Fibroblast of lung (primary cell): ENCODE measurements around the gene ETV2. TPM values are rescaled to one million over a fixed set of nuclear protein-coding genes. Genes with fewer than 3 reads are reported as not detected.

Source experiments
- DNase-seq, 2 donors: peaks; one replicate each; pipeline versions ENCODE4 v3.0.0 to v3.0.0-alpha.2; 2010; ENCODE audit warnings: low read depth in 2 of 2
- H2AFZ ChIP-seq: 2 replicates; pipeline ENCODE4 v1.5.1; 2012; ENCODE audit warnings: low read length, control low read depth, inconsistent platforms
- H3K27ac ChIP-seq: 2 replicates; pipeline ENCODE4 v1.5.1; 2011; ENCODE audit warnings: low read length, control low read depth; ENCODE audit not compliant: insufficient read depth
- H3K27me3 ChIP-seq: 2 replicates; pipeline ENCODE4 v1.5.1; 2011; ENCODE audit warnings: mild to moderate bottlenecking, low read length; ENCODE audit not compliant: control insufficient read depth, insufficient read depth
- H3K36me3 ChIP-seq: 2 replicates; pipeline ENCODE4 v1.5.1; 2011; ENCODE audit warnings: low read length; ENCODE audit not compliant: control insufficient read depth, insufficient read depth
- H3K4me1 ChIP-seq: 2 replicates; pipeline ENCODE4 v1.5.1; 2011; ENCODE audit warnings: low read length; ENCODE audit not compliant: control insufficient read depth, insufficient read depth; ENCODE audit errors: extremely low read depth
- H3K4me2 ChIP-seq: 2 replicates; pipeline ENCODE4 v1.5.1; 2011; ENCODE audit warnings: low read length, control low read depth; ENCODE audit not compliant: insufficient read depth; ENCODE audit errors: extremely low read depth
- H3K4me3 ChIP-seq, 4 experiments: fragments of 200-600 bp in 1 of 4; sonication (generic) in 1 of 4; replicated peaks in 1 of 4; 2 replicates each; pipeline ENCODE4 v1.5.1; 2011 to 2016; ENCODE audit warnings: low read length in 4 of 4, low read depth in 3 of 4, mild to moderate bottlenecking in 3 of 4, control low read depth in 2 of 4, inconsistent platforms in 1 of 4, mixed read lengths in 1 of 4; ENCODE audit not compliant: insufficient read depth in 1 of 4; ENCODE audit errors: control extremely low read depth in 1 of 4
- H3K79me2 ChIP-seq: 2 replicates; pipeline ENCODE4 v1.5.1; 2012; ENCODE audit warnings: mild to moderate bottlenecking, low read length, inconsistent platforms; ENCODE audit not compliant: control insufficient read depth, insufficient read depth
- H3K9ac ChIP-seq: 2 replicates; pipeline ENCODE4 v1.5.1; 2011; ENCODE audit warnings: mild to moderate bottlenecking, low read length, control low read depth; ENCODE audit not compliant: insufficient read depth
- H3K9me3 ChIP-seq: 2 replicates; pipeline ENCODE4 v1.5.1; 2012; ENCODE audit warnings: low read depth, low read length; ENCODE audit not compliant: control insufficient read depth, insufficient read depth
- H4K20me1 ChIP-seq: 2 replicates; pipeline ENCODE4 v1.5.1; 2011; ENCODE audit warnings: low read length; ENCODE audit not compliant: control insufficient read depth, insufficient read depth; ENCODE audit errors: extremely low read depth
- EZH2 ChIP-seq: IDR thresholded peaks from 2 replicates; pipeline ENCODE4 v1.5.1; 2012; ENCODE audit warnings: low read length, control low read depth, mild to moderate bottlenecking; ENCODE audit errors: missing control alignments
- polyA plus RNA-seq, 2 donors: library from polyadenylated mRNA; depleted of rRNA in 1 of 2; stranded (reverse) in 1 of 2; unstranded in 1 of 2; fragments of >200 nt; gene quantifications; 2 replicates each; pipeline ENCODE4 v1.2.1, GENCODE V29; 2011 to 2012; ENCODE audit warnings: missing spikeins in 1 of 2
- total RNA-seq: library from RNA; depleted of rRNA; stranded (reverse); fragments of >200 nt; gene quantifications from 2 replicates; pipeline ENCODE4 v1.2.1, GENCODE V29; 2014
- TF ChIP-seq, protein P1 (sequence below), 2 donors: IDR thresholded peaks in 1 of 2; conservative IDR thresholded peaks in 1 of 2; 1 replicate in 1 of 2; 2 replicates in 1 of 2; pipeline ENCODE4 v1.5.1; 2011 to 2012; ENCODE audit warnings: low read length in 2 of 2, control low read depth in 1 of 2, inconsistent platforms in 1 of 2, low read depth in 1 of 2, mild to moderate bottlenecking in 1 of 2

The ETV2 gene
- total and polyA plus RNA-seq, 2 donors (not counting 1 experiment from before 2014, with no cell fraction given) = 0.12 to 0.50 TPM

GRCh38 chr19:35629332-35629633 is 12.3 kb upstream of the ETV2 start:
- peaks cover 13% of the 10 kb centered on the region for H3K36me3 ChIP-seq
- H3K4me1 ChIP-seq = peaks cover 6% of the 10 kb centered on the region
- DNase-seq = no peak
- peak overlapping the region; percentile 73 for H2AFZ ChIP-seq
- peak overlapping the region; percentile 100 for H3K4me2 ChIP-seq
- no peak for TF ChIP-seq EZH2
- peaks cover 14% of the 10 kb centered on the region for H3K79me2 ChIP-seq
- H3K27ac ChIP-seq = peak overlapping the region; percentile 95
- H3K27me3 ChIP-seq = no peaks in the 10 kb centered on the region
- peak overlapping the region; percentile 75 to 100 (median 96) for H3K4me3 ChIP-seq
- H3K9me3 ChIP-seq = no peaks in the 10 kb centered on the region
- H4K20me1 ChIP-seq = no peaks in the 10 kb centered on the region
- peak overlapping the region; percentile 96 for H3K9ac ChIP-seq

DNA sequence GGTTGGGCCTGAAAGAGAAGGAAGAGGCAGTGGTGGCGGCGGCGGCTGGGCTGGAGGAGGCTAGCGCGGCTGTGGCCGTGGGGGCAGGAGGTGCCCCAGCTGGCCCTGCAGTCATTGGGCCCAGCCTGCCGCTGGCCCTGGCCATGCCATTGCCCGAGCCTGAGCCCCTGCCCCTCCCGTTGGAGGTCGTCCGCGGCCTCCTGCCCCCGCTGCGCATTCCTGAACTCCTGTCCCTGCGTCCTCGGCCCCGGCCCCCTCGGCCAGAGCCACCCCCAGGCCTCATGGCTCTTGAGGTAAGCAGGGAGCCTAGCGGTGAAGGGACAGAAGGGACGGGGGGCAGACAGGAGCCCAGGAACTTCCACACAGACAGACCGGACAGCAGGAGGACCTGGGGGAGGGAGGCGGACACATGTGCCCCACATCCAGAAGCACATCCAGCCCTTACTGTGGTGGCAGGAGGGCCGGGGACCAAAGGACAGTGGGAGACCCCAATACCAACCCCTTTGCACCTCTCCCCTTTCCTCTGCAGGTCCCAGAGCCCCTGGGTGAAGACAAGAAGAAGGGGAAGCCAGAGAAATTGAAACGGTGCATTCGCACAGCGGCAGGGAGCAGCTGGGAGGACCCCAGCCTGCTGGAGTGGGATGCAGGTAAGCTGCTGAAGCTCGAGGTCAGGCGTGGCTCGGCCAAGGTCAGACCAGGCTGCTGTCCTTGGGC is 7.7 kb upstream of the ETV2 start:
- Histone ChIP-seq H4K20me1 (no peaks in the 10 kb centered on the region), H3K4me1 (peaks cover 3% of the 10 kb centered on the region), H3K79me2 (peaks cover 14% of the 10 kb centered on the region), H3K4me2 (no peak overlapping the region), H2AFZ (no peak overlapping the region), H3K27me3 (no peaks in the 10 kb centered on the region), H3K4me3 (no peak overlapping the region), H3K36me3 (peaks cover 30% of the 10 kb centered on the region), H3K9ac (no peak overlapping the region), H3K27ac (no peak overlapping the region), H3K9me3 (no peaks in the 10 kb centered on the region)
- TF ChIP-seq, protein P1, sequence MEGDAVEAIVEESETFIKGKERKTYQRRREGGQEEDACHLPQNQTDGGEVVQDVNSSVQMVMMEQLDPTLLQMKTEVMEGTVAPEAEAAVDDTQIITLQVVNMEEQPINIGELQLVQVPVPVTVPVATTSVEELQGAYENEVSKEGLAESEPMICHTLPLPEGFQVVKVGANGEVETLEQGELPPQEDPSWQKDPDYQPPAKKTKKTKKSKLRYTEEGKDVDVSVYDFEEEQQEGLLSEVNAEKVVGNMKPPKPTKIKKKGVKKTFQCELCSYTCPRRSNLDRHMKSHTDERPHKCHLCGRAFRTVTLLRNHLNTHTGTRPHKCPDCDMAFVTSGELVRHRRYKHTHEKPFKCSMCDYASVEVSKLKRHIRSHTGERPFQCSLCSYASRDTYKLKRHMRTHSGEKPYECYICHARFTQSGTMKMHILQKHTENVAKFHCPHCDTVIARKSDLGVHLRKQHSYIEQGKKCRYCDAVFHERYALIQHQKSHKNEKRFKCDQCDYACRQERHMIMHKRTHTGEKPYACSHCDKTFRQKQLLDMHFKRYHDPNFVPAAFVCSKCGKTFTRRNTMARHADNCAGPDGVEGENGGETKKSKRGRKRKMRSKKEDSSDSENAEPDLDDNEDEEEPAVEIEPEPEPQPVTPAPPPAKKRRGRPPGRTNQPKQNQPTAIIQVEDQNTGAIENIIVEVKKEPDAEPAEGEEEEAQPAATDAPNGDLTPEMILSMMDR (conservative IDR thresholded peaks at IDR 0.05 in 1 of 2, IDR thresholded peaks at IDR 0.05 in 1 of 2; ENCODE audit: low read depth in 1 of 2, low read length in 2 of 2) = no peak
- TF ChIP-seq EZH2 = no peak
- DNase-seq = no peak

DNA sequence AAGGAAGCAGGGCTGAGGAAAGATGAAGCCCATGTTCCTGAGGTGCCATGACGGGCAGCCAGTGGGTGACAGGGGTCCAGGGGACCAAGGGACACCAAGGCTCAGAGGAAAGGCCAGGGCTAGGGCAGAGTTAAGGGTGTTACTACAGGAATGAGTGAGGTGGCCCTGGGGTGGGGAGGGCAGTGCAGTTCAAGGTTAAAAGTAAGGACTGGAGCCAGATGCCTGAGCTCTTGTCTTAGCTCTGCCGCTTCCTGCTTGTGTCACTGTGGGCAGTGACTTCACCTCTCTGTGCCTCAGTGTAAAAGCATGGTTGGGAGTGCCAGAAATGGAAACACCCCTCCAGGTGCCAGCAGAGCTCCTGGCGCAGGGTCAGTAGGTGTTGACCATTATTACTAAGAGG is 4.9 kb upstream of the ETV2 start:
- no peak for DNase-seq
- no peak for TF ChIP-seq EZH2
- TF ChIP-seq, protein P1 (conservative IDR thresholded peaks at IDR 0.05 in 1 of 2, IDR thresholded peaks at IDR 0.05 in 1 of 2; ENCODE audit: low read depth in 1 of 2, low read length in 2 of 2) = no peak
- Histone ChIP-seq H3K4me2 (no peak overlapping the region), H3K9ac (no peak overlapping the region), H2AFZ (no peak overlapping the region), H3K4me3 (no peak overlapping the region), H3K27me3 (no peaks in the 10 kb centered on the region), H3K9me3 (no peaks in the 10 kb centered on the region), H3K4me1 (no peaks in the 10 kb centered on the region), H4K20me1 (no peaks in the 10 kb centered on the region), H3K27ac (no peak overlapping the region), H3K36me3 (peaks cover 27% of the 10 kb centered on the region), H3K79me2 (no peaks in the 10 kb centered on the region)
